Measurements from ENCODE around the gene PIP5K1B. TPM values are rescaled to one million over a fixed set of nuclear protein-coding genes. Genes with fewer than 3 reads are reported as not detected.

The PIP5K1B gene
- total RNA-seq, 1 experiment from 2014 or later = 0.20 TPM

DNA sequence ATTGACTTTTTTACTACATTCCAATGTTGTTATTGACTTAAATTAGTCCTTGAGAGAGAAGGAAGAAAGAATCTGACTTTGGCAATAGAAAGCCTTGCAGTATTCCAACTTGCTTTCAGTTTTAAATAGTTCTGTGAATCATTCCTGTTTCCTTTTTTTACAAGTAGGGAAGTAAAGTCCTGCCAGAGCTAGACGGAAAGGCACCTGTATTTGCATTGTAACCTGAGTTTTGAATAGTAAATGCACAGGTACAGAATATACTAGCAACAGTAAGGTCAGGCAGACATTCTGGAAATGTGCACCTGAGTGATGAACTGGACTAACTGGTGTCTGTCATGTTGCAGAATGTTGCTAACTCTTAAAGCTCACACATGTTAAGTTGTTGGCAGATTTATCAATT, 208.0 kb downstream of the PIP5K1B start:
- Histone ChIP-seq H3K27me3 (ENCODE audit: insufficient read depth, low read length) (peaks cover 53% of the 10 kb centered on the region), H3K9me3 (ENCODE audit: control insufficient read depth in 1 of 2, insufficient read depth in 1 of 2, low read depth in 1 of 2, low read length in 2 of 2) (no peaks in the 10 kb centered on the region), H3K4me2 (ENCODE audit: low read length) (no peak overlapping the region), H3K9me2 (ENCODE audit: insufficient read depth) (no peaks in the 10 kb centered on the region), H2AFZ (ENCODE audit: low read depth, low read length, poor library complexity, severe bottlenecking) (no peak overlapping the region), H3K36me3 (ENCODE audit: control insufficient read depth in 1 of 2, insufficient read depth in 2 of 2, low read length in 2 of 2) (no peaks in the 10 kb centered on the region), H3K4me1 (ENCODE audit: control insufficient read depth in 1 of 2, insufficient read depth in 2 of 2, low read length in 2 of 2) (no peaks in the 10 kb centered on the region), H3K27ac (ENCODE audit: low read depth, low read length) (no peak overlapping the region), H3K79me2 (ENCODE audit: insufficient read depth, low read length) (no peaks in the 10 kb centered on the region), H4K20me1 (ENCODE audit: insufficient read depth) (no peaks in the 10 kb centered on the region; the same call in 1 of the 2 replicates), H3K4me3 (replicated peaks in 1 of 2; ENCODE audit: low read depth in 1 of 2, low read length in 2 of 2) (no peak overlapping the region), H3K9ac (ENCODE audit: low read length) (no peak overlapping the region)
- ATAC-seq (no peak), DNase-seq (ENCODE audit: low read depth, low spot score) (no peak)
- ChIA-PET RAD21 (ENCODE audit: low non-redundant PET in 1 of 2, low total read pairs in 2 of 2, uncharacterized antibody in 2 of 2, unreplicated experiment in 2 of 2) (no interaction called here), CTCF (no interaction called here), POLR2A (no interaction called here)
- TF ChIP-seq CEBPB (IDR thresholded peaks at IDR 0.05; ENCODE audit: low read depth) = no peak
- no TSS peak for BruUV-seq (replicated peaks)
- intact Hi-C loops (cut with micrococcal nuclease) = no loop called here

DNA sequence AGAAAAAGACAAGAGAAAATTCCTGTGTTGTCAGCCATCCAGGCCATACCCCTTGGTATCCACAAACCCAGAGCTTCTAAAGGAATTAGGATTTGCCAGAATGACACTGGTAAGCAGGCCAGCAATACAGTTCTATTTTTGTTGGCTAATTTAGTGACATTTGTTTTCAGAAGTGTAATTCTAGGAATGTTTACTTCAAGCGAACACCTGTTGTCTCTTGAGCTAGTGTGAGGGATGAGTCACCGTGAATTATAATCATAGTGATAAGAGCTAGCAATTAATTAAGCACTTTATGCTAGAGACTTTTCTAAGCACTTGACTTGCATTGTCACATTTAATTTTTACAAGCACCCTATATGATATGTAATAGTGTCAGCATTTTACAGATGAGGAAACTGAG, 209.7 kb downstream of the PIP5K1B start:
- POLR2A ChIA-PET = no interaction called here
- Histone ChIP-seq H3K27me3 (ENCODE audit: insufficient read depth, low read length) (peaks cover 50% of the 10 kb centered on the region), H3K9me2 (ENCODE audit: insufficient read depth) (no peaks in the 10 kb centered on the region), H3K27ac (ENCODE audit: low read depth, low read length) (no peak overlapping the region), H3K4me1 (ENCODE audit: control insufficient read depth in 1 of 2, insufficient read depth in 2 of 2, low read length in 2 of 2) (no peaks in the 10 kb centered on the region), H2AFZ (ENCODE audit: low read depth, low read length, poor library complexity, severe bottlenecking) (no peak overlapping the region), H3K36me3 (ENCODE audit: control insufficient read depth in 1 of 2, insufficient read depth in 2 of 2, low read length in 2 of 2) (no peaks in the 10 kb centered on the region), H3K4me3 (replicated peaks in 1 of 2; ENCODE audit: low read depth in 1 of 2, low read length in 2 of 2) (no peak overlapping the region), H3K4me2 (ENCODE audit: low read length) (no peak overlapping the region), H3K9ac (ENCODE audit: low read length) (no peak overlapping the region), H4K20me1 (ENCODE audit: insufficient read depth) (no peaks in the 10 kb centered on the region; the same call in 1 of the 2 replicates), H3K79me2 (ENCODE audit: insufficient read depth, low read length) (no peaks in the 10 kb centered on the region), H3K9me3 (ENCODE audit: control insufficient read depth in 1 of 2, insufficient read depth in 1 of 2, low read depth in 1 of 2, low read length in 2 of 2) (no peaks in the 10 kb centered on the region)
- CTCF ChIA-PET = no interaction called here
- TF ChIP-seq POLR2A (IDR thresholded peaks at IDR 0.05; ENCODE audit: borderline replicate concordance, extremely low read depth, insufficient read depth, insufficient read length) = no peak
- TF ChIP-seq, protein P1, sequence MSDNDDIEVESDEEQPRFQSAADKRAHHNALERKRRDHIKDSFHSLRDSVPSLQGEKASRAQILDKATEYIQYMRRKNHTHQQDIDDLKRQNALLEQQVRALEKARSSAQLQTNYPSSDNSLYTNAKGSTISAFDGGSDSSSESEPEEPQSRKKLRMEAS (IDR thresholded peaks at IDR 0.05) = no peak
- TF ChIP-seq ZFX (IDR thresholded peaks at IDR 0.05) = no peak
- TF ChIP-seq EGR1 (IDR thresholded peaks at IDR 0.05; ENCODE audit: low read depth) = no peak
- no peak for TF ChIP-seq EZH2phosphoT487 (IDR thresholded peaks at IDR 0.05; ENCODE audit: borderline replicate concordance)
- TF ChIP-seq SIN3A (IDR thresholded peaks at IDR 0.05; ENCODE audit: low read depth) = no peak
- TF ChIP-seq ELF1 (IDR thresholded peaks at IDR 0.05; ENCODE audit: borderline replicate concordance, low read depth) = no peak
- TF ChIP-seq TCF7L2 (IDR thresholded peaks at IDR 0.05; ENCODE audit: borderline replicate concordance, extremely low read depth, insufficient read depth, insufficient read length) = no peak
- no peak for TF ChIP-seq RAD21 (IDR thresholded peaks at IDR 0.05; ENCODE audit: low read depth)
- no peak for TF ChIP-seq SP1 (IDR thresholded peaks at IDR 0.05; ENCODE audit: low read depth)
- TF ChIP-seq FOSL1 (IDR thresholded peaks at IDR 0.05; ENCODE audit: low read depth) = no peak
- TF ChIP-seq, protein P2, sequence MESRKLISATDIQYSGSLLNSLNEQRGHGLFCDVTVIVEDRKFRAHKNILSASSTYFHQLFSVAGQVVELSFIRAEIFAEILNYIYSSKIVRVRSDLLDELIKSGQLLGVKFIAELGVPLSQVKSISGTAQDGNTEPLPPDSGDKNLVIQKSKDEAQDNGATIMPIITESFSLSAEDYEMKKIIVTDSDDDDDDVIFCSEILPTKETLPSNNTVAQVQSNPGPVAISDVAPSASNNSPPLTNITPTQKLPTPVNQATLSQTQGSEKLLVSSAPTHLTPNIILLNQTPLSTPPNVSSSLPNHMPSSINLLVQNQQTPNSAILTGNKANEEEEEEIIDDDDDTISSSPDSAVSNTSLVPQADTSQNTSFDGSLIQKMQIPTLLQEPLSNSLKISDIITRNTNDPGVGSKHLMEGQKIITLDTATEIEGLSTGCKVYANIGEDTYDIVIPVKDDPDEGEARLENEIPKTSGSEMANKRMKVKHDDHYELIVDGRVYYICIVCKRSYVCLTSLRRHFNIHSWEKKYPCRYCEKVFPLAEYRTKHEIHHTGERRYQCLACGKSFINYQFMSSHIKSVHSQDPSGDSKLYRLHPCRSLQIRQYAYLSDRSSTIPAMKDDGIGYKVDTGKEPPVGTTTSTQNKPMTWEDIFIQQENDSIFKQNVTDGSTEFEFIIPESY (IDR thresholded peaks at IDR 0.05; ENCODE audit: extremely low read depth, insufficient replicate concordance, low read length) = no peak
- TF ChIP-seq SRF (IDR thresholded peaks at IDR 0.05; ENCODE audit: low read depth) = no peak
- TF ChIP-seq, protein P3, sequence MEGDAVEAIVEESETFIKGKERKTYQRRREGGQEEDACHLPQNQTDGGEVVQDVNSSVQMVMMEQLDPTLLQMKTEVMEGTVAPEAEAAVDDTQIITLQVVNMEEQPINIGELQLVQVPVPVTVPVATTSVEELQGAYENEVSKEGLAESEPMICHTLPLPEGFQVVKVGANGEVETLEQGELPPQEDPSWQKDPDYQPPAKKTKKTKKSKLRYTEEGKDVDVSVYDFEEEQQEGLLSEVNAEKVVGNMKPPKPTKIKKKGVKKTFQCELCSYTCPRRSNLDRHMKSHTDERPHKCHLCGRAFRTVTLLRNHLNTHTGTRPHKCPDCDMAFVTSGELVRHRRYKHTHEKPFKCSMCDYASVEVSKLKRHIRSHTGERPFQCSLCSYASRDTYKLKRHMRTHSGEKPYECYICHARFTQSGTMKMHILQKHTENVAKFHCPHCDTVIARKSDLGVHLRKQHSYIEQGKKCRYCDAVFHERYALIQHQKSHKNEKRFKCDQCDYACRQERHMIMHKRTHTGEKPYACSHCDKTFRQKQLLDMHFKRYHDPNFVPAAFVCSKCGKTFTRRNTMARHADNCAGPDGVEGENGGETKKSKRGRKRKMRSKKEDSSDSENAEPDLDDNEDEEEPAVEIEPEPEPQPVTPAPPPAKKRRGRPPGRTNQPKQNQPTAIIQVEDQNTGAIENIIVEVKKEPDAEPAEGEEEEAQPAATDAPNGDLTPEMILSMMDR (IDR thresholded peaks at IDR 0.05 in 2 of 3, conservative IDR thresholded peaks at IDR 0.05 in 1 of 3; ENCODE audit: borderline replicate concordance in 1 of 3, insufficient read depth in 1 of 3, low read depth in 2 of 3, low read length in 2 of 3) = no peak
- ATAC-seq = no peak
- intact Hi-C loops (cut with micrococcal nuclease) = no loop called here
- RAD21 ChIA-PET (ENCODE audit: low non-redundant PET in 1 of 2, low total read pairs in 2 of 2, uncharacterized antibody in 2 of 2, unreplicated experiment in 2 of 2) = no interaction called here
- no TSS peak for BruUV-seq (replicated peaks)
- DNase-seq (ENCODE audit: low read depth, low spot score) = no peak

All from HCT116 (cell line).